Spleen (tissue), 7 donors: Measurements from ENCODE around the gene PTEN.
A peak's percentile ranks its signal among the peaks of the same experiment; 100 is the strongest.

Experiments
- CTCF ChIP-seq, 11 experiments: fragments of 200-600 bp in 7 of 11; fragments of 450-650 bp in 4 of 11; sonication (generic) in 4 of 11; IDR thresholded peaks in 8 of 11; conservative IDR thresholded peaks in 3 of 11; 1 replicate in 7 of 11; 2 replicates in 4 of 11; pipeline versions ENCODE4 v1.4.0 to v1.8.0; 2016 to 2021; ENCODE audit warnings: antibody characterized with exemption in 11 of 11, inconsistent platforms in 4 of 11, mild to moderate bottlenecking in 1 of 11
- POLR2AphosphoS5 ChIP-seq, 3 donors: sonication (generic); formaldehyde crosslinking; IDR thresholded peaks; one replicate each; pipeline ENCODE4 v1.5.1; 2017; ENCODE audit warnings: antibody characterized with exemption in 3 of 3
- donor health status: DM: no; HTN: no; CAD: no; lungs with moderate emphysema.
- donor health status: DM: no; HTN: no; CAD: no.
- donor health status: DM: no; HTN: no; CAD: no.

DNA sequence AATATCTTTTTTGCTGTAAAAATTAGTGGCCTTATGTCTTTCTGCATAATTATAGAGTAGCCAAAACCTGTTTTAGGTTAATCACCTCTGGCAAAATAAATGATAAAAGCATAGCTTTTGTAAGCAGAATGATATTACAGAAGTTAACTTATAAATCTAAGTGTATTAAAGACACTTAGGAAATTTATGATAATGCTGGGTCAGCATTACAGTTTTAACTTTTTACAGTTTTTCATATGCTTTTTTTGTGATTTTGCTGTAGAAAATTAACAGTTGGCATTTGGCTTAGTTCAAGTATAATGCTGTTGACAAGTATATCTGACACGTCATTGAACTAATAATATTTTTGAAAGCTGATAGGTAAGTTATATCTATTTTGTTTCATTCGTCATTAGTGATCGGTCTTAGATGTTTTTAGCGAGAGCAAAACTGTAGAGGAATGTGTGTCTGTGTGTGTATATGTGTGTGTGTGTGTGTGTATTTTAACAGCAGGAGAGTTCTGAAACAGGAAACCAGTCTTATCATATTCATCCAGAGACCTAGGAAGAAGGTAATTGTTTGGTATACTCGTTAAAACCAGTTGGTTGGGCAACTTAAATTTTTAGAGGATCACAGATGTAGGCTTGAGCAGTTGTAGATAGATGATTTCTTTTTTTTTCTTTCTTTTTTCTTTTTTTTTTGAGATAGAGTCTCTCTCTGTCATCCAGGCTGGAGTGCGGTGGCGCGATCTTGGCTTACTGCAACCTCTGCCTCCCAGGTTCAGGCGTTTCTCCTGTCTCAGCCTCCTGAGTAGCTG, 15.4 kb downstream of the PTEN start:
- no peak for TF ChIP-seq CTCF (IDR thresholded peaks at IDR 0.05 in 8 of 11, conservative IDR thresholded peaks at IDR 0.05 in 3 of 11)
- peak in 1 of 3 donors; percentile 20 for TF ChIP-seq POLR2AphosphoS5 (IDR thresholded peaks at IDR 0.05)
